IgD-negative memory B cell (primary cell): Measurements from ENCODE around the gene PRSS48. TPM values are rescaled to one million over a fixed set of nuclear protein-coding genes. Genes with fewer than 3 reads are reported as not detected.

Source experiments
- polyA plus RNA-seq: library from polyadenylated mRNA; unstranded; fragments of 300-500 nt; fragmentation: Illumina TruSeq; gene quantifications from one replicate; pipeline ENCODE4 v1.2.3, GENCODE V29; 2021

The PRSS48 gene
- polyA plus RNA-seq, 1 donor from 2014 or later, result not detected

Other genes with a start within 250 kb of the PRSS48 start
- 3,955 TPM for gene RPS3A, start 177.5 kb upstream of the PRSS48 start, polyA plus RNA-seq
- 0.10 TPM for gene SH3D19, start 48.4 kb downstream of the PRSS48 start, polyA plus RNA-seq
- not detected for gene FHIP1A, start 132.0 kb downstream of the PRSS48 start, polyA plus RNA-seq